GM19193 (cell line): ENCODE results near the gene FASTKD2.

Experiments used
- POLR2A ChIP-seq: IDR thresholded peaks from 4 replicates; pipeline ENCODE4 v1.6.1; 2011; ENCODE audit not compliant: insufficient read depth, insufficient read length; ENCODE audit errors: extremely low read depth

FASTKD2 gene

DNA sequence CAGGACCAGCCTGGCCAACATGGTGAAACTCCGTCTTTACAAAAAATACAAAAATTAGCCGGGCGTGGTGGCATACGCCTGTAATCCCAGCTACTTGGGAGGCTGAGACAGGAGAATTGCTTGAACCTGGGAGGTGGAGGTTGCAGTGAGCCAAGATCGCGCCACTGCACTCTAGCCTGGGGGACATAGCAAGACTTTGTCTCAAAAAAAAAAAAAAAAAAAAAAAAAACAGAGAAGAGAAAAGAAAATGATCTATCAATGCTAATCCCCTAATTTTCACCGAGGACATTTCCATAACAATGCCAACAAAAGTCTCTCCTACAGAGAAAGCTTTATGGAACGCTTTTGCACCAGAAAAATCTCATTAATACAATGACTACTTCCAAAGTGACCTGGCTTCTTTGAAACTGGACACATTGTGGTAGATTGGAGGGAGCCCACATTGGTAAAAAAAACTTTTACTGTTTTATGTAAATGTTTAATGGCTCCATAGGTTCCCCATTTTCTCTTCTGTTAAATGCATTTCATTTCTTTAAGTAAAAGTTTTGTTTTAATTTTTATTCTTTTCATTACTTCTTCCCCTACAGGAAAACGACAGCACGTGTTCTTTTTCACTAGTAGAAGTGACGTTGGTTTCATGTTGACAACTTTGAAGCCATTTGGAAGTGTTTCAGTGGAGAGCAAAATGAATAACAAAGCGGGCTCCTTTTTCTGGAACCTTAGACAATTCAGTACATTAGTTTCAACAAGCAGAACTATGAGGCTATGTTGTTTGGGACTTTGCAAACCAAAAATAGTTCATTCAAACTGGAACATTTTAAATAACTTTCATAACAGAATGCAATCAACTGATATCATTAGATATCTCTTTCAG, 888 bp downstream of the FASTKD2 start:
- TF ChIP-seq POLR2A, result no peak

DNA sequence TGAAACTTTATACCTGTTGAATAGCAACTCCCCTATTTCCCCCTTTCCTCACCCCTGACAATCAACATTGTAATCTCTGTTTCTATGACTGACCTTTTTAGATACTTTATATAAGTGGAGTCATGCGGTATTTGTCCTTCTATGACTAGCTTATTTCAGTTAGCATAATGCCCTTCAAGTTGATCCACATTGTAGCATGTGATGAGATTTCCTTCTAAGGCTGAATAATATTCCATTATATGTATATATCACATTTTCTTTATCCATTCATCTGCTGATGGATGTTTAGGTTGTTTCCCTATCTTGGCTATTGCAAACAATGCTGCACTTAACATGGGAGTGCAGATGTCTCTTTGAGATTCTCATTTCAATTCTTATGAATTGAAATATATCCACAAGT, 9.5 kb downstream of the FASTKD2 start:
- no peak for TF ChIP-seq POLR2A

- no peak for TF ChIP-seq POLR2A
Measured at GRCh38 chr2:206776432-206776831, 11.0 kb downstream of the FASTKD2 start.

DNA sequence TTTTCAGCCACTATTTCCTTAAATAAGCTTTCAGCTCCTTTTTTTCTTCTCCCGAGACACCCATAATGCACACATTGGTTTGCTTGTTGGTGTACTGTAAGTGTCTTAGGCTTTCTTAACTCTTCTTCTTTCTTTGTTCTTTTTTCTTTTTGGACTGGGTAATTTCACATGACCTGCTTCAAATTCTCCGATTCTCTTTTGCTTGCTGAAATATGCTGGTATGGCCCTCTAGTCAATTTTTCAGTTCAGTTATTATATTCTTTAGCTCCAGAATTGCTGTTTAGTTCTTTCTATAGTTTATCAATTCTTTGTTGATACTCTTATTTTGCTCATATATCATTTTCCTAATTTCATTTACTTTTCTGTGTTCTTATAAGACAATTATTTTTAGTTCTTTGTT, 15.3 kb downstream of the FASTKD2 start:
- no peak for TF ChIP-seq POLR2A

GRCh38 chr2:206783718-206784117, 18.3 kb downstream of the FASTKD2 start:
- TF ChIP-seq POLR2A, result no peak

- no peak for TF ChIP-seq POLR2A
Measured at GRCh38 chr2:206784559-206785353, 19.4 kb downstream of the FASTKD2 start.

GRCh38 chr2:206790311-206790935, 25.0 kb downstream of the FASTKD2 start:
- TF ChIP-seq POLR2A, result no peak

DNA sequence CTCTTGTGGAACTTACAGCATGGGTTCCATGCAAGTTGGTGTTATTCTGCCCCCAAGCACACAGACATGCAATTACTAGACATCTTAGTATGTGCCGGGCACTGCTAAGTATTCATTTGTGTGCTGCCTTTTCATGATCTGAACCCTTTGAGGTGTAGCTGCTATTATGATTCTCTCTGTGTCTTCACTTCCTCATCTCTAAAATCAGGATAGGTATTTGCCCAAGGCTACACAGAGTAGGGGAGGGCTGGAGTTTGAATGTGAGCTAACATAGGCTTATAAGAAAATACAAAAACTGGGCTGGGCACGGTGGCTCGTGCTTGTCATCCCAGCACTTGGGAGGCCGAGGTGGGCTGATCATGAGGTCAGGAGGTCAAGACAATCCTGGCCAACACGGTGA, 27.2 kb downstream of the FASTKD2 start:
- TF ChIP-seq POLR2A, result no peak

- TF ChIP-seq POLR2A, result no peak
Measured at GRCh38 chr2:206797376-206797775, 32.0 kb downstream of the FASTKD2 start.

- no peak for TF ChIP-seq POLR2A
Measured at GRCh38 chr2:206798000-206798399, 32.6 kb downstream of the FASTKD2 start.

DNA sequence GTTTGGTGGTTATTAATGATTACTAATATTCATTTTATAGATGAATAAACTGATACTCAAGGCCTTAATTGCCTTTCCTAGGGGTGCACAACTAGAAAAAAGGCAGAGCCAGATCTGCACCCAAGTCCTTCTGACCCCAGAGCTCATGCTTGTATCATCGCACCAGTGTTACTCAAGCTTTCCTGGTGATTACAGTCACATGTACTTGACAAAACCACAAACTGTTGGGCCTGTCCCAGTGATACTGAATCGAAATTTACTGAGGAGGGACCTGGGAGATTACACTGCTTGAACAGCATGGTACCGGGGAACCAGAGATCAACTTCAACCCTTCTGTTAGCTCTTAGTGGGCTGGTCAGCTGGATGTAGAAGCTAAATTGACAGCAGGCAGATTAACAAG, 33.7 kb downstream of the FASTKD2 start:
- TF ChIP-seq POLR2A, result no peak

DNA sequence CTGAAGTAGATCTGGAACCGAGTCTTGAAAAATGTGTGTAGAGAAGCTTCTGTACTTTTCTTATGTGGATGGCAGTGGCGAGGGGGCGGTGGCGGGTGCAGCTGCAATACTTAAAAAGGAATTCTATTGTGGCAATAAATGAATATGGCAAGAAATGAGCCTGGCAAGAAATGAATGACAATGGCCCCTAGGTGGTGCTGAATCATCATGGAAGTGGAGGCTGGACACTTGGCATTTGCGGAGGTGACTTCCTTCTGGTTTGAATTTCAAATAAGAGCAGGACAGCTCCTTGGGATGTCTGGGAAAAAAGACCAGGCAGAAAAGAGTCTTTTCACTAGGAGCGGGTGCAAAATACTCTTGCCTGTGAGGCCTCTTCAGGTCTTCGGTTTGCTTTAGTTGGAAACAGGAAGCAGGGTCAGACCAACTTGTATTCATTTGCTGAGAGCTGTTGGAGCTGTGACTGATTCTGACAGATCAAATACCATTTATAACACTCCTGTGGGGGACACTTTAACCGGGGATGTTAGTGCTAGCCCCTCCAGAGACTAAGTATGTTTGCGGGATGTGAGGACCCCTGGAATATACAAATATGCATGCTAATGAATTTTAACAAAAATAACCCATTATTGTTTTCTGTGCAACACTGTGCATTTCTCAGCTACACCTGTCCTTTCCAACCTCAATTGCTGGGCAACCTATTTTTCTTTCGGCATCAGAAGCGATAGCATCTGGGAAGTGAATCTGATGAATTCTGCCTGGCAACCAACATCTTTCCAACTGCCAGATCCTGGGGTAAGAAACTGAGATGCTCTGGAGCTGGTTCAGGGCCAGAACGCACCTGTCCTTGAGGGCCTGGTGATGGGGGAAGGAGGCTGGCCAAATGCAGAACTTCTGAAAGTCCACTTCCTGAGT, 35.4 kb downstream of the FASTKD2 start:
- TF ChIP-seq POLR2A, result no peak

GRCh38 chr2:206801418-206802189, 36.2 kb downstream of the FASTKD2 start:
- TF ChIP-seq POLR2A, result no peak
